MM.1S (cell line): ENCODE data around the gene LYRM9.

Experiments used
- DNase-seq: peaks from one replicate; pipeline ENCODE4 v3.0.0-alpha.2; 2015
- H2AFZ ChIP-seq: fragments of 300-600 bp; sonication (generic); 2 replicates; pipeline ENCODE4 v1.6.0; 2016; ENCODE audit warnings: antibody characterized with exemption, low read length
- H3F3A ChIP-seq: fragments of 300-600 bp; sonication (generic); 2 replicates; pipeline ENCODE4 v1.6.1; 2016; ENCODE audit warnings: mild to moderate bottlenecking, antibody characterized with exemption, low read length, moderate library complexity, mixed read lengths; ENCODE audit not compliant: insufficient read depth
- H3K27ac ChIP-seq: fragments of 300-600 bp; sonication (generic); 2 replicates; pipeline ENCODE4 v1.5.1; 2016; ENCODE audit warnings: mild to moderate bottlenecking, low read length
- H3K27me3 ChIP-seq: fragments of 300-600 bp; sonication (generic); replicated peaks from 2 replicates; pipeline ENCODE4 v1.6.0; 2016; ENCODE audit warnings: low read length; ENCODE audit not compliant: insufficient read depth
- H3K36me3 ChIP-seq: fragments of 300-600 bp; sonication (generic); replicated peaks from 2 replicates; pipeline ENCODE4 v1.6.1; 2016; ENCODE audit warnings: mild to moderate bottlenecking, low read length, mixed read lengths; ENCODE audit not compliant: insufficient read depth
- H3K4me1 ChIP-seq: fragments of 300-600 bp; sonication (generic); 2 replicates; pipeline ENCODE4 v1.6.1; 2016; ENCODE audit warnings: low read length, mixed read lengths
- H3K4me2 ChIP-seq: fragments of 300-600 bp; sonication (generic); 2 replicates; pipeline ENCODE4 v1.6.0; 2016; ENCODE audit warnings: low read depth, low read length
- H3K4me3 ChIP-seq: fragments of 300-600 bp; sonication (generic); 2 replicates; pipeline ENCODE4 v1.5.1; 2016; ENCODE audit warnings: low read length, mixed read lengths
- H3K79me2 ChIP-seq: fragments of 300-600 bp; sonication (generic); 2 replicates; pipeline ENCODE4 v1.6.1; 2016; ENCODE audit warnings: mixed run types, low read length, mixed read lengths
- H3K9ac ChIP-seq: fragments of 300-600 bp; sonication (generic); 2 replicates; pipeline ENCODE4 v1.6.1; 2016; ENCODE audit warnings: low read length, mixed read lengths
- H3K9me2 ChIP-seq: fragments of 300-600 bp; sonication (generic); replicated peaks from 2 replicates; pipeline ENCODE4 v1.6.1; 2016; ENCODE audit warnings: mild to moderate bottlenecking, low read length, mixed read lengths; ENCODE audit not compliant: insufficient read depth
- H3K9me3 ChIP-seq: fragments of 300-600 bp; sonication (generic); replicated peaks from 2 replicates; pipeline ENCODE4 v1.6.1; 2016; ENCODE audit warnings: mild to moderate bottlenecking, low read length, mixed read lengths; ENCODE audit not compliant: insufficient read depth
- H4K20me1 ChIP-seq: fragments of 300-600 bp; sonication (generic); 2 replicates; pipeline ENCODE4 v1.6.1; 2016; ENCODE audit warnings: mild to moderate bottlenecking, low read length, moderate library complexity, mixed read lengths; ENCODE audit not compliant: insufficient read depth
- EZH2 ChIP-seq: fragments of 300-600 bp; sonication (generic); optimal IDR thresholded peaks from 2 replicates; pipeline ENCODE3; 2017; ENCODE audit warnings: low read depth, mild to moderate bottlenecking, antibody characterized with exemption, low read length, mixed read lengths
- EZH2phosphoT487 ChIP-seq: fragments of 300-600 bp; sonication (generic); IDR thresholded peaks from 2 replicates; pipeline ENCODE4 v1.6.1; 2018; ENCODE audit warnings: antibody characterized with exemption, low read length
- TF ChIP-seq, protein P1 (sequence below): fragments of 300-600 bp; sonication (generic); IDR thresholded peaks from 2 replicates; pipeline ENCODE4 v1.5.1; 2016; ENCODE audit warnings: antibody characterized with exemption, low read length, mixed read lengths

Gene LYRM9

GRCh38 chr17:27862004-27862403, 31.2 kb downstream of the LYRM9 start:
- Histone ChIP-seq H3K4me2 (no peak overlapping the region), H4K20me1 (no peaks in the 10 kb centered on the region), H3K36me3 (no peaks in the 10 kb centered on the region), H3K27me3 (no peaks in the 10 kb centered on the region), H3K27ac (no peak overlapping the region), H3K9ac (no peak overlapping the region), H3K79me2 (no peaks in the 10 kb centered on the region), H3K9me2 (no peaks in the 10 kb centered on the region), H3K4me1 (no peaks in the 10 kb centered on the region), H3K4me3 (no peak overlapping the region), H2AFZ (no peak overlapping the region), H3K9me3 (no peaks in the 10 kb centered on the region), H3F3A (no peaks in the 10 kb centered on the region)
- DNase-seq = no peak
- TF ChIP-seq EZH2phosphoT487 = no peak
- no peak for TF ChIP-seq EZH2

GRCh38 chr17:27860971-27861664, 32.0 kb downstream of the LYRM9 start:
- Histone ChIP-seq H3K79me2 (no peaks in the 10 kb centered on the region), H3K9ac (no peak overlapping the region), H3K4me3 (no peak overlapping the region), H3F3A (no peaks in the 10 kb centered on the region), H3K4me2 (no peak overlapping the region), H2AFZ (no peak overlapping the region), H3K4me1 (no peaks in the 10 kb centered on the region), H3K36me3 (no peaks in the 10 kb centered on the region), H3K9me2 (no peaks in the 10 kb centered on the region), H3K27ac (no peak overlapping the region), H3K9me3 (no peaks in the 10 kb centered on the region), H3K27me3 (no peaks in the 10 kb centered on the region), H4K20me1 (no peaks in the 10 kb centered on the region)
- DNase-seq = no peak
- TF ChIP-seq, protein P1, sequence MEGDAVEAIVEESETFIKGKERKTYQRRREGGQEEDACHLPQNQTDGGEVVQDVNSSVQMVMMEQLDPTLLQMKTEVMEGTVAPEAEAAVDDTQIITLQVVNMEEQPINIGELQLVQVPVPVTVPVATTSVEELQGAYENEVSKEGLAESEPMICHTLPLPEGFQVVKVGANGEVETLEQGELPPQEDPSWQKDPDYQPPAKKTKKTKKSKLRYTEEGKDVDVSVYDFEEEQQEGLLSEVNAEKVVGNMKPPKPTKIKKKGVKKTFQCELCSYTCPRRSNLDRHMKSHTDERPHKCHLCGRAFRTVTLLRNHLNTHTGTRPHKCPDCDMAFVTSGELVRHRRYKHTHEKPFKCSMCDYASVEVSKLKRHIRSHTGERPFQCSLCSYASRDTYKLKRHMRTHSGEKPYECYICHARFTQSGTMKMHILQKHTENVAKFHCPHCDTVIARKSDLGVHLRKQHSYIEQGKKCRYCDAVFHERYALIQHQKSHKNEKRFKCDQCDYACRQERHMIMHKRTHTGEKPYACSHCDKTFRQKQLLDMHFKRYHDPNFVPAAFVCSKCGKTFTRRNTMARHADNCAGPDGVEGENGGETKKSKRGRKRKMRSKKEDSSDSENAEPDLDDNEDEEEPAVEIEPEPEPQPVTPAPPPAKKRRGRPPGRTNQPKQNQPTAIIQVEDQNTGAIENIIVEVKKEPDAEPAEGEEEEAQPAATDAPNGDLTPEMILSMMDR = no peak

DNA sequence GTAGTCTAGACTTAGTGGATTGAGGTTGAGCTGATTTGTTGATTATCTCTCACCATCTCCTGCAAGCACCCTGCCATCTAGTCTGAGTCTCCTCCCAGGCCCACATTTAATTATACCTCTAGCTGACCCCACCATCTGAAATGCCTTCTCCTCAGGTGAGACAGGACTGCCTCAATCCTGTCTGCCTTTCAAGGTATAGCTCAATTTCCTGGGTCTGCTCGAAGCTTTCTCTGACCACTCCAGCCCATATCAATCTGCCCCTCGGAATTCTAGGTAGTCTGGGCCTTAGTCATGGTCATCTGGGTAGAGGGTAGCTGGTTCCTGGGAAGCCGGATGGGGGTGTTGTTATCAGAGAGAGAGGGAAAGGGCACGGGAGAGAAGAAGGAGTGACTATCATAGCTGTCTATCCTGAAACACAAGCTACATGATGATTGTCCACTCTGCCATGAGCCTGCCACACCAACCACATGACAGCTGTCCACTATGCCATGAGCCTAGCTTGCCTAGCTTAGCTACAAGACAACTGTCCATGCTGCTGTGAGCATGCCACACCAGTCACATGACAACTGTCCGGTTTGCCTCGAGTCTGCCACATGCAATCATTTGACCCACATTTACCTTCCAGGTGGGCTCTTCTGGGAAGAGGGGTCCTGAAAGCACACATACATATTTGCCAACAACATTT, 34.4 kb downstream of the LYRM9 start:
- H3K4me1 ChIP-seq = no peaks in the 10 kb centered on the region
- H2AFZ ChIP-seq = no peak overlapping the region
- no peaks in the 10 kb centered on the region for H3K79me2 ChIP-seq
- H3K27ac ChIP-seq = no peak overlapping the region
- H3K4me2 ChIP-seq = no peak overlapping the region
- H3K9me3 ChIP-seq = no peaks in the 10 kb centered on the region
- H3F3A ChIP-seq = no peaks in the 10 kb centered on the region
- no peaks in the 10 kb centered on the region for H3K27me3 ChIP-seq
- H3K9me2 ChIP-seq = no peaks in the 10 kb centered on the region
- no peaks in the 10 kb centered on the region for H3K36me3 ChIP-seq
- H3K4me3 ChIP-seq = no peak overlapping the region
- no peak overlapping the region for H3K9ac ChIP-seq
- TF ChIP-seq EZH2phosphoT487 (no peak), EZH2 (no peak)
- TF ChIP-seq, protein P1 = no peak
- no peaks in the 10 kb centered on the region for H4K20me1 ChIP-seq
- no peak for DNase-seq
